Measurements from ENCODE around the gene NPAS3. TPM values are rescaled to one million over a fixed set of nuclear protein-coding genes. Genes with fewer than 3 reads are reported as not detected.

Gene NPAS3
- total and polyA plus RNA-seq, 2 of the 13 experiments (the other 11 are each of a cell fraction or from before 2014, with no cell fraction given): not detected

- Histone ChIP-seq H4K20me1 (ENCODE audit: insufficient read depth, low read length) (no peaks in the 10 kb centered on the region), H3K27me3 (ENCODE audit: control insufficient read depth in 1 of 2, insufficient read depth in 2 of 2, low read length in 2 of 2) (no peaks in the 10 kb centered on the region), H3K27ac (ENCODE audit: extremely low read length, insufficient read depth, low read length) (no peak overlapping the region), H3K36me3 (replicated peaks in 1 of 2; ENCODE audit: control insufficient read depth in 1 of 2, insufficient read depth in 2 of 2, low read length in 2 of 2) (no peaks in the 10 kb centered on the region), H3K4me2 (ENCODE audit: low read depth, low read length) (no peak overlapping the region), H2AFZ (ENCODE audit: low read length) (no peak overlapping the region), H3K4me1 (ENCODE audit: insufficient read depth, low read length) (no peaks in the 10 kb centered on the region), H3K9me3 (ENCODE audit: low read length) (no peaks in the 10 kb centered on the region; the same call in 1 of the 2 replicates), H3K9ac (ENCODE audit: insufficient read depth, low read depth, low read length) (no peak overlapping the region), H3K4me3 (replicated peaks in 1 of 3; ENCODE audit: insufficient read depth in 1 of 3, low read depth in 2 of 3, low read length in 3 of 3) (no peak overlapping the region), H3K79me2 (ENCODE audit: insufficient read depth, low read length) (no peaks in the 10 kb centered on the region)
- CTCF ChIA-PET (ENCODE audit: low intra/inter-chr PET ratio, low total read pairs): no interaction called here
- WGBS (ENCODE audit: low lambda C conversion rate): 14% methylated on average over 7 of the region's 7 CpGs
- FAIRE-seq: no peak
- TF ChIP-seq FUBP1 (CRISPR knock-in tag; IDR thresholded peaks at IDR 0.05; ENCODE audit: borderline replicate concordance): no peak
- TF ChIP-seq MXD1 (CRISPR knock-in tag; IDR thresholded peaks at IDR 0.05): no peak
- no peak for TF ChIP-seq SKI (IDR thresholded peaks at IDR 0.05; ENCODE audit: partially characterized antibody)
- no peak for TF ChIP-seq NR0B2 (CRISPR knock-in tag; IDR thresholded peaks at IDR 0.05)
- no peak for TF ChIP-seq ZNF703 (CRISPR knock-in tag; IDR thresholded peaks at IDR 0.05; ENCODE audit: borderline replicate concordance)
- no peak for TF ChIP-seq ZNF180 (CRISPR knock-in tag; IDR thresholded peaks at IDR 0.05; ENCODE audit: borderline replicate concordance, low read depth)
- no peak for TF ChIP-seq REPIN1 (CRISPR knock-in tag; IDR thresholded peaks at IDR 0.05; ENCODE audit: borderline replicate concordance, low read depth)
- no peak for DNase-seq (ENCODE audit: low spot score)
- in situ Hi-C loops (cut with HindIII; ENCODE audit: extremely low pct_ligation_motif_present, low pct_unique_long_range_greater_than_20kb): no loop called here
- intact Hi-C loops (cut with micrococcal nuclease; ENCODE audit: unreplicated experiment): no loop called here
- POLR2A ChIA-PET: no interaction called here
- no peak for ATAC-seq
- BruUV-seq (replicated peaks): no TSS peak
These were observed 561.0 kb downstream of the NPAS3 start for GRCh38 chr14:33499687-33500086.

Data from HepG2 (cell line).